NCI-H345 treated with DMSO at 0.1 percent for 48 hours (cell line): ENCODE measurements around the gene NCKIPSD.
A peak's percentile ranks its signal among the peaks of the same experiment; 100 is the strongest.

Experiments used
- DNase-seq: peaks from one replicate; lab custom pipeline; 2025; ENCODE audit not compliant: unreplicated experiment; lab: John Stamatoyannopoulos, UW

NCKIPSD gene

DNA sequence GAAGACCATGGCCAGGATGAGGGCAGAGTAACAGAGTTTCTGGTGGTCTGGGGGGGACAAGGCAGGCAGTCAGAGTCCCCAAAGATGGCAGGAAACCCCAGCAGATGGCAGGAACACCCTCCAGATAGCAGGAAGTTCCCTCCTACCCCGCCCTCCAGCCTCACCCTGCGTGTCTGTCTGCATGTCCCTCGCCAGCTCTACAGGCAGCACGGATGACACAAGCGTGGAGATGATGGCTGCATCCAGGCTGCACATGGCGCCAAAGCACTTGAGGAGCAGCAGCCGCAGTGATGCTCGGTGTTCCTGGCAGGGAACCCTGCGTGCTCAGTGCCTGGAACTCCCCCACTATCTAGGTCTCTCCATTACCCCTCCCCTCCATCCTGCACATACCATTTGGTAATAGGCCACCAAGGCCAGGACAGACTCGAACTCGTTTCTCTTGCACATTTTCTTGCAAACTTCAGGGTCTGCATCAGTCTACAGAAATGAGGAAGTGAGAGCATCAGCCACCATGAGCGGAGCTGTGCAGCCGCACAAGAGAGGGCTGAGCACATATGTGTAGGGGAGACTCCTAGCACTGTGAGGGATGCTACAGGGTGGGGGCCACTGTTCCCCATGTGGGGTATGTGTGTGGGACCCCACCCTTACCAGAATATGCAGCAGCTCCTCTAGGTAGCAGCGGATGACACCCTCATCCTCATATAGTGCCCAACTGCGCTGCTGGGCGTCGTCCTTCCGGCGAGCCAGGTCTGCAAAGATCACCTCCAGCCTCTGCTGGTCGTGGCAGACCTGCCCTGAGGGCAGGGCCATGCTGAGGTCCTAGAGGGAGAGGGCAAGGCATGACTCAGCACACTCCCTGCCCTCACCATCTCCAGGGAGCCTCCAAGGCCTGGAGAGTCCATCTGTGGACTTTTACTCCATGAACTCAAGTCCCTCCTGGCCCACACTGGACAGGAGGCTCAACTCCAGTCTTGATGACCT, 6.0 kb downstream of the NCKIPSD start:
- DNase-seq: no peak

DNA sequence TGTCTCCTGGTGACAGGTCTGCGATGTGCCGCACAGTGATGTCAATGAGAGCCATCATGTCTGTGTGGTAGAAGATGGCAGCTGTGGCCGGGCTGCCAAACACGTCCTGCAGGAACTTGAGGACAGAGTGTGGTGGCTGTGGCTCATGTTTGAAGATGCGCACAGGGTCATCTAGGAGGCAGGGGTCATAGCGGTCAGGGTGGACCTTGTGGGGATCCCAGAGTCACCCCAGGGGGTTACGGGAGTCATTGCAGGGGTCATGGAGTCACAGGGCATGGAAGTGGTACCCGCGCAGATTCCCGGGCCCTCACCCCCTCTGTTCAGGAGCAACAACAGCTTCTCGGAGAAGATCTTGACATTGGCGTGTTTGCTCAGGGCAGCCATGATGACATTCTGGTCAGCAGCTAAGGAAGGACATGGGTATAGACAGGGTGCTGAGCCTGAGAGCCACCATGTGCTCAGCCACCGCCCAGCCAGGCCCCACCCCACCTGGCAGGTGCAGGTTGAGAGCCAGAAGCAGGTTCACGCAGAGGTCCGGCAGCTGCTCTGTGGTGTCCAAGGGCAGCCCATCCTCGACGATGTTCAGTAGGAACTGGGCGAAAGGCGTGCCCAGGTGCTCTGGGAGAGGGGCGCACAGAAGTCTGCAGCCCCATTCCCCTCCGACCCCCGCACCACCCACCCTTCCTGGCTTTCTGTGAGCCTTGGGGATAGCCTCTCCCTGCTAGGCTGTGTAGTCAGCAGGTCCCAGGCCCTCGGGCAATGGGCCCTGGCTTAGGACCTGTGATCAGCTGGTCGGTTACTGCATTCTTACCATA, 6.9 kb downstream of the NCKIPSD start:
- DNase-seq: no peak

- no peak for DNase-seq
These were observed 7.7 kb downstream of the NCKIPSD start for GRCh38 chr3:48678056-48678455.

DNA sequence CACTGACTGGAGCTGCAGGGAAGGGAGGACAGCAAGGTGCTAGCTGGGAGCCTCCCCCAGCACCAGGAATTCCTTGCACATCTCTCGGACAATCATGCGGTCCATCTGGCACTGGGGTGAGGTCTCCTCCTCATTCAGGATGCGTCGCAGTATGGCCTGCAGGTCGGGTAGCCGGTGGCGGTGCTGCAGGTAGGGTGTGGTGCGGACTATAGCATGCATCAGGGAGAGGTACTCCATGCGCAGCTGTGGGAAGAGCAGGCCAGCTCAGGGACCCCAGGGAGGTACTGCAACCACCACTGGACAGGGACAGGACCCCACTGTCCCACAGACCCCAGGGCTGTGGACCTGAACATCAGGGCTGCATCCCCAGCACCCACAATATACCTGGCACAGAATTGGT, 11.2 kb downstream of the NCKIPSD start:
- no peak for DNase-seq

DNA sequence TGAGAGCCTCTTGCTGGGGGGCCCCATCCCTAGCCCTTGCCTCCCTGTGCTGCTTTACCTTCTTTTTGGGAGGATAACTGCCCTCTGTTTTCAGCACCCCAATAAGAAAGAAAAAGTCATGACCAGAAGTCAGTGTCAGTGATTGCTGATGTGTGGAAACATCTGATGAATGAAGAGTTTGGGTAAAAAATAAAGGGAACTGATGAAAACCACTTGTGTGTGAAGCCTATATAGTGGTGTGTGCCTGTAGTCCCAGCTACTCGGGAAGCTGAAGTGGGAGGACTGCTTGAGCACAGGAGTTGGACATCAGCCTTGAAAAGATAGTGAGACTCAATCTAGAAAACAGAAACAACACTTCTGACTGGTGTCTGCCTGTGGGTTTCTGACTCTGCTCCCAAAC, 13.2 kb downstream of the NCKIPSD start:
- no peak for DNase-seq

GRCh38 chr3:48664929-48665328, 20.8 kb downstream of the NCKIPSD start:
- no peak for DNase-seq

- DNase-seq: no peak
These were observed 21.4 kb downstream of the NCKIPSD start for GRCh38 chr3:48664313-48664644.

GRCh38 chr3:48663489-48664312, 22.0 kb downstream of the NCKIPSD start:
- peak; percentile 87 for DNase-seq

GRCh38 chr3:48662753-48663488, 22.8 kb downstream of the NCKIPSD start, which contains the start of gene CELSR3:
TSS of gene CELSR3 (minus strand) at chr3:48662886. CDS start at chr3:48662634, 252 bp downstream.
- DNase-seq: peak; percentile 72

DNA sequence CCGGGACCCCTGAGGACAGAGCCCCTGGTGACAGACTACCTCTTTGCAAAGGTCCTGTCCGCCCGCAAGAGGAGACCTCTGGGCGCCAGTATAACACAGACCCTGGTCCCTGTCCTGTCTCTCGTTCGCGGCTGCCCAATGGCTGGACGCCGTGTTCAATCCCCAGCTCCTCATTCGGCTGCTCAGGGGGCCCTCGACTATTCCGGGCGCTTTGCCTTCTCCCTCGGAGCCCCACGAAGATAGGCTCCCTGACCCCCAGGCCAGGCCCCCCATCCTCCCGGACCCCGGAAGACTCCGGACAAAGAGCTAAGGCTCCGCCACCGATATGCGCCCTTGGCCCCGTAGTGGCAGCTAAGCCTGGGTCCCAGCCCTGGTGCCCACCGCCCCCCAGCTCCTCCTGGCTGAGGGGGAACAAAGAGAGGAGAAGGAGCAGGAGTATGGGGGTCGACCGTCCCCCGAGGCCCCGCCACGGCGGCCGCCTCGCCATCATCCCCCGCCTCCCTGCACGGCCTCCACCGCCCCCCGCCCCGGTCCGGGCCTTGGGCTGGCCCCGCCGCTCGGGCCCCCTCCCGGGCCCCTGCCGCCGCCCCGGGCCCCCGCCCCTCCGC, 23.5 kb downstream of the NCKIPSD start:
- no peak for DNase-seq

GRCh38 chr3:48661501-48662144, 24.1 kb downstream of the NCKIPSD start:
- DNase-seq: no peak

DNA sequence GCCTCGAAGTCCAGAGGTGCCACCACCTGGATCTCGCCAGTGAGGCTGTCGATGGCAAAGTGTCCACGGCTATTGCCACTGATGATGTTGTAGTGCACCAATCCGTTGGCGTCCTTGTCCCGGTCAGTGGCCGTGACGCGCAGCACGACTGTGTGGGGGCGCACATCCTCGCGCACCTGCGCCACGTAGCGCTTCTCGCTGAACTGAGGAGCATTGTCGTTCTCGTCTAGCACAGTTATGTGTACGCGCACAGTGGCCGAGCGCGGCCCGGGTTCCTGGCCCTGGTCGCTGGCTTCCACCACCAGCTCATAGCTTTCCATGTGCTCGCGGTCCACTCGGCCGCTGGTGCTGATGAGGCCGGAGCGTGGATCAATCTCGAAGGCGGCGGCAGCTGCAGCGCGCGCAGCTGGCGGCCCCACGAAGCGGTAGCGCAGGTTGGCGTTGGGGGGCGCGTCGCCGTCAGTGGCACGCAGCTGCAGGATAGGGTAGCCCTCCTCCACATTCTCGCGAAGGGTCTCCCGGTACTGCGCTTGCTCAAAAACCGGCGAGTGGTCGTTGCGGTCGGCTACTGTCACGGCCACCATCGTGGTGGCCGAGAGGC, 24.8 kb downstream of the NCKIPSD start:
- no peak for DNase-seq

DNA sequence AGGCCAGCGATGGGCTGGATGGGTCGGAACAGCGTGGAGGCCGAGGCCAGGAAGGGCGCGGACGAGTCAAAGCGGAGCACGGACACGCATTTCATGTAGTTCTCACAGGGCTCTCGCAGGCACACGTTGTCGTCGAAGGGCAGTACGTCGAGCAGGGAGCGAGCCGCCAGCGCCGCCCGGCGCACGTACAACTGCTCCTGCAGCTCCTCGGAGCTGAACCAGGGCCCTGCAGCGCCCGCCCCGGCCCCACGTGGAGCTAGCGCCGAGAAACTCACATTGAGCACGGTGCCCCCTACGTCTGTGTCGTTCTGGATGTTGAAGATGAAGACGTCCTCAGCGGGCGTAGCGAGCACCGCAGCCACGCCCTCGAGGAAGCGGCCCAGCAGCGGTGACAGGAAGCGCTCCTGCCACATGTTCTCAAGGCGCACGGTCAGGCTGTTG, 28.9 kb downstream of the NCKIPSD start:
- no peak for DNase-seq

- no peak for DNase-seq
These were observed 29.5 kb downstream of the NCKIPSD start for GRCh38 chr3:48656061-48656840.

- no peak for DNase-seq
These were observed 30.1 kb downstream of the NCKIPSD start for GRCh38 chr3:48655606-48656005.

DNA sequence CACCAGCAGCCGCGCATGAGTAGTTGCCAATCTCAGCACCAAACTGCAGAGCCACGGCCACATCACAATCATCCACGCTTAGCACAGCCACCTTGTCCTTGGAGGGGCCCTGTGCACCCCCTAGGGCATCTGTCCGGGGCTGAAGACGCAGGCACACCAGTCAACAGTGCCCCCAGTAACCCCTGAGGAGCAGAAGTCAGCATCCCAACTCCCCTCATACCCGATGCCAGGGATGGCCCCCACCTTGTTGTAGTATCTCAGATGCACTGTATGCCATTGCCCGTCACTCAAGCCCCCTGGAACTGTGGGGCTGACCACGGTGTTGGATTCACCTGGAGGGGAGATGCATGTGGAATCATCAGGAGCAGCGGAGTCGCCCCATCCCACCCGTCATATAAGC, 30.7 kb downstream of the NCKIPSD start:
- DNase-seq: no peak

GRCh38 chr3:48652923-48653715, 32.6 kb downstream of the NCKIPSD start:
- no peak for DNase-seq
